ENCODE data around the gene CD38.

Gene CD38

DNA sequence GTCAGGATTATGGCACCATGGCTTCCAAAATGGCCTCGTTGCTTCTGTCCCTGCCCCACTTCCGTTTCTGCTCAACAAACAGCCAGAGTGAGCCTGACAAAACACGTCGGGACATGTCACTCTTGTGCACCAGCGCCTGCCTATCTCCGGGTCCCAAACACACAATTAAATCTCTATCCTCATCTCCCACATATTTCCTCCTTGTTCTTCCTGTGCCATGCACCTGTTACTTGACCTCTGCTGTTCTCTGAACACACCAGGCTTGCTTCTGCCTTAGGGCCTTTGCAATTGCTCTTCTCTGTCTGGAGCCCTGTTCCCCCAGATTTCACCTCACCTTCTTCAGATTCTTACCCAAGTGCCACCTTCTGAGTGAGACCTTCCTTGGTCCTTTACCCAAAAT, 12.7 kb upstream of the CD38 start:
- no peak for DNase-seq

DNA sequence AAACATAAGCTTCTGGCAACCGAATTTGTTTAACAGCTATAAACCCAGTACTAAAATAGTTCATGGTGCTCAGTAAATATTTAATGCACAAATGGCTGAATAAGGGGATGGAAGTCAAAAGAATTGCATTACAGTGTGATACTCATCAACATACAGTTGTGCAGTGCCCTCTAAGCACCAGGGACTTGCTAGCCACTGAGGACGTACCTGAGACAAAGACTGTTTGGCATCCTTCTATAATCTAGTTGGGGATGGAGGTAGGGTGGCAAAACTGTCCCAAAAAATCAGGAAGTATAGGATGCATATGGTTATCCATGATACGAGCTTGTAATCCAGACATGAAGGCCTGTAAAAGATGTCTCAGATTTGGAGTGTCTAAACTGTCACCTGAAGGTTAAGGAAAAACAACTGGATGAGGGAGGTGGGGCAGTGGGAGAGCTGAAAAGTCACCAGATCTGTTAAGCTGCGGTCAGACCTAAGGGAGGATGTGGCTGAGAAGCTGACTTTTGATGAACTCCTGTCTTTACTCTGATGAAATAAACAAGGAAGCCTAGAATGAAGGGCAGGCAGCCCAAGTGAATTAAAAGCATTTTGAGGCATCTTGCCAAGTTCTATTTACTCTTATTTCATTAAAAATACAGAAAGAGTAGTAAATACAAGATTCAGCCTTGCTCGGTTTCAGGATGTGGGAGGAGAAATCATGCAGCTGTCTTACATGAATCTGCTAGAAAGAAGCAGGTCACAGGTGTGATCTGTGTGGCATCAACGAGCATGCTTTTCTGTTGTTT, 12.0 kb upstream of the CD38 start:
- DNase-seq = peak; percentile 45 to 54

DNA sequence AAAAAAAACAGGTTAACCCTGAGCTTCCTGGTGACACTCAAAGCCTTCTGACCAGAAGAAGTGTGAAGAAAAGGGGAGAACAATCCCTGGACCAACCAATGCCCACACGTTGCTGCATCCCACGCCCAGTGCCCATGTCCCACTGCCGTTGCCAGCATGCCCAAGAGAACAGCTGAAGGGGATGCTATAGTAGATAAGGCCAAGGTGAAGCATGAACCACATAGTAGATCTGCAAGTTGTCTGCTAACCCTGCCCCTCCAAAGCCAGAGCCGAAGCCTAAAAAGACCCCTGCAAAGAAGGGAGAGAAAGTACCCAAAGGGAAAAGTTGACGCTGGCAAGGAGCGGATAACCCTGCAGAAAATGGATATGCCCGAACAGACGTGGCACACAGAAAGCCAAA, 11.3 kb upstream of the CD38 start:
- DNase-seq = no peak

DNA sequence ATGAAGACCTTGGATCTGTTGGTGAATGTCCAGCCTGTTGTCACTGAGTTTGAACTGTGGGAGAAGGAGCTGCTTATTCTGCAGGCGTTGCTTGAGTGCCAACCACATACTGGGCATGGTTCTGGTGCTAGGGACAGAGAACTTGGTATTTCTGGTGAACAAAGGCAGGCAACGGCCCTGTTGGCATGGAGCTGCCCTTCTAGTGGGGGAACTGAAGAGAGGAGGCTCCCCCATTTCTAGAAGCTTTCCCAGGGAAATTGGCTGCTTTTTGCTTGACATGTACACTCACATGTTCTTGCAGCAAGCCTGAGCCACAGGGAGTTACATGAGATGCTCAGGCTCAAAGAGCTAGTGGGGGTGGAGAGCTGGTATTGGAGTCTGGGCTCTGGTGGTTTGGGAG, 8.9 kb upstream of the CD38 start:
- DNase-seq = no peak

DNA sequence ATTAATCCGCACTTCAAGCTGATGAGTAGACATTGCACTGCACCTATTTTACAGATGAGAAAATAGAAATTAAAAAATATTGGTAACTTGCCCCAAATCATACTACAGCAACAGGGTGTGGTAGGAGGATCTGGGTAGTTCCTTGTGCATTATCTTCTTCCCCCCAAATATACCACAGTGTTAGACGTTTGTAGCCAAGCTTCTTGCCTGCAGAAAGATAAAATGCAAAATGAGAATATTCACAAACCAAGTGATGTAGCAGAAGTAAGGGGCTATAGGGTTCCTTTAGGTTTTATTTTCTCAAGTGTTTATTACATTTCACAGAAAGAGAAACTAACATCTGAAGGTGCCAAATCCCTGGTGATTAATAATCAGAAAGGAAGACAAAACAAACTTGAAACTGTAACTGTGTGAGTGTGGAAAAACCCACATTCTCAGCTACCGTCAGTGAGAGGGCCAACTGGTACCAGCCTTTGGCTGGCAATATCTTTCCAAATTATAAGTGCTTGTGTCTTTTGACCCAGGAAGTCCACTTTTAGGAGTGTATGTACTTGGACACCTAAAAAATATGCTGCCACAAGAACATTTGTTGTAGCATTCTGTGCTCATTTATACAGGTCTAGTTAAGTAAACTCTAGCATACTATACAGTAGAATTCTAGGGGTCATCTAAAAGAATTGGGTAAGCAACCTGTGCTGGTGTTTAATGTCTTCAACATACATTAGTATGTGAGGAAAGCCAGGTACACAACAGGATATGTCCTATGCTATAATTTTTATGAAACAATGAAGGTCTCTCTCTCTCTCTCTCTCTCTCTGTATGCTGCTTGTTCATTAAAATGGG, 6.7 kb upstream of the CD38 start:
- no peak for DNase-seq

DNA sequence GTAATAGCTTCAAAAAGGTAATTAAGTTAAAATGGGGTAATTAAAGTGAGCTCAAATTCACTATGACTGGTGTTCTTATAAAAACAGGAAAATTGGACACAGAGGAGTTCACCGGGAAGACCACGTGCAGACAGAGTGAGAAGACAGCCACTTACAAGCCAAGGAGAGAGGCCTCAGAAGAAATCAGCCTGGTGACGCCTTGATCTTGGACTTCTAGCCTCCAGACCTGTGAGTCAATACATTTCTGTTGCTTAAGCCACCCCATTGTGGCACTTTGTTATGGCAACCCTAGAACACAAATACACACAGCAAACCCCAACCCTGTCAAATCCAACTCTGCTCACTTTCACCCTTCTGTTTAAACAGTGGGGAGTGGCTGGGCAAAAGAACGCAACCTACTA, 4.1 kb upstream of the CD38 start:
- no peak for DNase-seq

DNA sequence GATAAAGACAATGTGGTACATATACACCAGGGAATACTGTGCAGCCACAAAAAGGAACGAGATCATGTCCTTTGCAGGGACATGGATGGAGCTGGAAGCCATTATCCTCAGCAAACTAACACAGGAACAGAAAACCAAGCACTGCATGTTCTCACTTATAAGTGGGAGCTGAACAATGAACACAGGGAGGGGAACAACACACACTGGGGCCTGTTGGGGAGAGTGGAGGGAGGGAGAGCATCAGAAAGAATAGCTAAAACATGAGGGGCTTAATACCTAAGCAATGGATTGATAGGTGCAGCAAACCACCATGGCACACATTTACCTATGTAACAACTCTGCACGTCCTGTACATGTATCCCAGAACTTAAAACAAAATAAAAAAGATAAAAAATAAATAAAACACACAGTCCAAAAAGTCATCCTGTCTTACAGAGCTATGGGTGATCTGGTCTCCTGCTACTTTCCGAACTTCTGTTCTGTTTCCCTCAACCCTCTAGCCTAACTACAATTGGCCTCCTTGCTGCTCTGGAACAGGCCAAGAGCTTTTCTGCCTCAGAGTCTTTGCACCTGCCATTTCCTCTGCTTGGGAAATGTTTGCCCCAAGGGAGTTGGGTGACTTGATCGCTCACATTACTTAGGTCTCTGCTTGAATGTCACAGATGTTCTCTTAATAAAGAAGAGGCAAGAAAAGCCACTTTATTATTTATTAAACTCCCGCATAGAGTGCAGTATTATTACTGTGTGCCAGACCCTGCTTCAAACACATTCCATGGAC, 1.1 kb upstream of the CD38 start:
- no peak for DNase-seq

DNA sequence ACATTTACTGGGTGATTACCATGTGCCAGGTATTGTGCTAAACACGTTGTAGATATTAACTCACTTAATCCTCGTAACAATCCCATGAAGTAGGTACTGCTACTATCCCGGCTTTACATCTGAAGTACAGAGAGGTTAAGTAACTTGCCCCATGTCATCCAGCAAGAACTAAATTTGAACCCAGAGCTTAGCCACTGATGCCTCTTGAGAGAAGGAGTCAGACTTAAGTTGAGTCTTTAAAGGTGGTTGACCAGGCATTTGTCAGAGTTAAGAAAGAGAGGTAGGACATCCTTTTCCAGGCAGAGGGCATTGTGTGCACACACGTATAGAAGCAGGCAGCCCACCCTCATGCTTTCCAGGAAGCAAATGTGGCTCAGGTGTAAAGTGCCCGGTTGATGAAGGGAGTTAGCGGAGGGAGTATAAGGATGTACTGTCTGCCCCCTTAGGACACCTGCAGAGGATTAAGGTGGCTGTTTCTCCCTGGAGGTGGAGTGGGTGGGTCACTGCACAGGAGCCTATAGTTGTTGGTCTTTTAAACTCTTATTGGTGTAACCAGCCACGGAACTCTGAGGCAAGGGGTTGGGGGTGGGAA, 335 bp upstream of the CD38 start:
- DNase-seq = peak in 1 of 2 experiments; percentile 21

DNA sequence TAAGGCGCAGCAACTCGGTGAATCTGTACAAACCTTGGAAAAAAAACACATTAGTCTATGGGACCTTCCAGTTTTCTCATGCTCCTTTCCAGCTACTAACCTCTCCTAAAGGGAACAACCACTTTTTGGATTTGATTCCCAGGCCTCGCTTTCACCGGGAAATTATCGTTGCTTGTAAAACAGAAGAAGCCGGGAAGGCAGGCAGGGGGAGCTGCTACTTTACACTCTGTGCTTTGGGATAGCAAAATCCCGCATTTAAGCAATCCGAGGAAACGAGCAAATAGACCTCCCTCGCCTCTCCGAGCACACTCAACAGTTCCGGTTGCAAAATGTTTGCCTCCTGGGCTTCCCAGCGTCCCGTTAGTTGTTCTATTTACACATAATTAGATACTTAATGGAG, 1.2 kb downstream of the CD38 start:
- DNase-seq = peak; percentile 52 to 68

DNA sequence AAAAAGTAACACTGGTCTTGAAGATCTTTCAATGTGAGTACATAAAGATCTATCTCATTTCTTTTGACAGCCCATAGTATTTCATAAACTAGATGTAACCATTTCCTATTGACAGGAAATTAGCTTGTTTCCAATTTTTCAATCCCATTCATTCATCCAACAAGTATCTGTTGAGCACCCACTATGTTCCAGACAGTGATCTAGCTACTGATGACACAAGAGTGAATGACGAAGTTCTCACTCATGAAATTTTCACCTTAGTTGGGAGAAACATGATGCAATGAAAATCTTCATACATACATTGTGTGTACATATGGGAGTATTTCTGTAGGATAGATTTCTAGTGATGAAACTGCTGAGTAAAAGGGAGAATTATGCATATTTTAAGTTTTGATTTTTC, 1.7 kb downstream of the CD38 start:
- no peak for DNase-seq

DNA sequence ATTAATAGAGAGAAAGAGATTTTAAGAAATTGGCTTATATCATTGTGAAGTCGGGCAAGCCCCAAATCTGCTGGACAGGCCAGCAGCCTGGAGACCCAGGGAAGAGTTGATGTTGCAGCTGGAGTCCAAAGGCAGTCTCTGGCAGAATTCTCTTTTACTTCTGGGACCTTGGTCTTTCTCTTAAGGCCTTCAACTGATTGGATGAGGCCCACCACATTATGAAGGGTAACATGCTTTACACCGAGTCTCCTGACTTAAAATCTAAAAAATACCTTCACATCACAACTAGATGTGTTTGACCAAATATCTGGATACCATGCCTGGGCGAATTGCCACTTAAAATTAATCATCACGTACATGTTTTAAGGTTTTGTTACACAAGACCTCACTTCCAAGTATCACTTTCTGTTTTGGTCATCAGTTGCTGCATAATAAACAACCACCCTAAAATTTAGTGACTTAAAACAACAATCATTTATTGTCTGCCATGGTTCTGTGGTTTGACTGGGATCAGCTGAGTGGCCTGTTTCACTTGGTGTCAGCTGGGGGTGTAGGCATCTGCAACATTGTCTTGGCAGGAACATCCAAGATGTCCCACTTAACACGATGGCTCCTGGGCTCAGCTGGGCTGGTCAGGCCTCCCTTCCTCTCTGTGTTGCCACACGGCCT, 3.4 kb downstream of the CD38 start:
- no peak for DNase-seq

DNA sequence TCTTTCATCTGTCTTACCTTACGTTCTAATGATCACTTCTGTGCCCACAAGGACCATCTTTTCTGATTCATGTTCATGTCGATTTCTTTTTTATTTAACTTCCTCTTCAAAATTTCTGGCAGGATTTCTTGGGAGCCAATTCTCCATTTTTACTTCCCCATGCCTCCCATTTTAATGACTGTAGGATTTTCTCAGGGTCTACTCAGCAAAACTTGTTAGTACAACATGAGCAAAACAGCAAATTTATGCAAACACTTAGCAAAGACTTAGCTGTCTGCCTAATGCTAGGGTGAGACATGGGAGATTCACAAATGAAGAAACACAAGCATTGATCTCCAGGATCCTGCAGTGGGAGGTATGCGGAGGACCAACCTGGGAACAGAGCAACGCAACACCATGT, 5.5 kb downstream of the CD38 start:
- DNase-seq = no peak

DNA sequence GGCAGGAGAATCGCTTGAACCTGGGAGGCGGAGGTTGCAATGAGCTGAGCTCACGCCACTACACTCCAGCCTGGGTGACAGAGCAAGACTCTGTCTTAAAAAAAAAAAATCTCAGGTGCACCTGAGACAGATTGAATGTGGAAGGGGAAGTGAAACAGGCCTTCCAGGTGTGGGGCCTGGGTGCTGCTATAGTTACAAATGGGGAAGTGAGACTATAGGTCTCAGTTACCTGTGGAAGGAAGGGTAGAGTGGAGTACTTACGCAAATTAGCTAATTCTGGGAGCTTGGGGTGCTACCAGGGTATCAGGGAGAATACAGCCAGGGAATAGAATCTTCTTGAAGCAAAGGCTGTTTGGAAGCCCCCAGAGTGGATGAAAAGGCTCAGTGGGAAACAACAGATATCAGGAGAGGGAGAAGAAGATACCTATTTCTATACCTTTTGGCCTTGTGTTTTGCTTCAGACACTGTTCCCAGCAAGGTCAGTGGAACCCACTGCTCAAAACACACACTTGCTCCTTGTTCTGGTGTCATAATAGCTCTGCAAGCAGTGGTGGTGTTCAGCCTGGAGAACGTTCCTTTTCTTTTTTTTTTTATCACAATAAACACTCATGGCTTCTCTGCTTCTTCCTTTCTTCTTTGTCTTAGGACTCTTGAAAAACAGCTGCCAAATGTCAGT, 7.0 kb downstream of the CD38 start:
- no peak for DNase-seq

DNA sequence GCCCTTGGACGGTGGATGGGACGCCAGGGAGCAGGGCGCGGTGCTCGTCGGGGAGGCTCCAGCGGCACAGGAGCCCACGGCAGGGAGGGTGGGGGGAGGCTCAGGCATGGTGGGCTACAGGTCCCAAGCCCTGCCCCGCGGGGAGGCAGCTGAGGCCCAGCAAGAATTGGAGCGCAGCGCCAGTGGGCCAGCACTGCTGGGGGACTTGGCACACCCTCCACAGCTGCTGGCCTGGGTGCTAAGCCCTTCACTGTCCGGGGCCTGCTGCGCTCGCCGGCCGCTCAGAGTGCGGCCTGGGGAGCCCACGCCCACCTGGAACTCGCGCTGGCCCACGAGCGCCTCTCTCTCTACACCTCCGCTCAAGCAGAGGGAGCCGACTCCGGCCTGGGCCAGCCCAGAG, 8.6 kb downstream of the CD38 start:
- DNase-seq = no peak

DNA sequence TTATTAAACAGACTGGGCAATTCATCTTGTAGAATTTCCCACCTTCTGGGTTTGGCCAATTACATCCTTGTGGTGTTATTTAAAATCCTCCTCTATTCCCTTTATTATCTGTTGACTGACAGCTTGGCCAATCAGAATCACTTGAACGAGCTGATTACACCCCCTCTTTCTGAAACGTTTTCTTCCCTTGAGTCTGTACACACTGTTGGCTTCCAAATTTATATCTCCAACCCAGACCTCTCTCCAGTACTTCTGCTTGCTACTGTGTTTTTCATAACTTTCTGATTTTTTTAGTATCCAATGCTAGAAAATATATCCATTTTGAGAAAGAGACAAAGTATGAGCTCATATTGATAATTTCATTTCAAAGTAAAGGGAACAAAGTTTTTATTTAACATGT, 14.8 kb downstream of the CD38 start:
- no peak for DNase-seq

DNA sequence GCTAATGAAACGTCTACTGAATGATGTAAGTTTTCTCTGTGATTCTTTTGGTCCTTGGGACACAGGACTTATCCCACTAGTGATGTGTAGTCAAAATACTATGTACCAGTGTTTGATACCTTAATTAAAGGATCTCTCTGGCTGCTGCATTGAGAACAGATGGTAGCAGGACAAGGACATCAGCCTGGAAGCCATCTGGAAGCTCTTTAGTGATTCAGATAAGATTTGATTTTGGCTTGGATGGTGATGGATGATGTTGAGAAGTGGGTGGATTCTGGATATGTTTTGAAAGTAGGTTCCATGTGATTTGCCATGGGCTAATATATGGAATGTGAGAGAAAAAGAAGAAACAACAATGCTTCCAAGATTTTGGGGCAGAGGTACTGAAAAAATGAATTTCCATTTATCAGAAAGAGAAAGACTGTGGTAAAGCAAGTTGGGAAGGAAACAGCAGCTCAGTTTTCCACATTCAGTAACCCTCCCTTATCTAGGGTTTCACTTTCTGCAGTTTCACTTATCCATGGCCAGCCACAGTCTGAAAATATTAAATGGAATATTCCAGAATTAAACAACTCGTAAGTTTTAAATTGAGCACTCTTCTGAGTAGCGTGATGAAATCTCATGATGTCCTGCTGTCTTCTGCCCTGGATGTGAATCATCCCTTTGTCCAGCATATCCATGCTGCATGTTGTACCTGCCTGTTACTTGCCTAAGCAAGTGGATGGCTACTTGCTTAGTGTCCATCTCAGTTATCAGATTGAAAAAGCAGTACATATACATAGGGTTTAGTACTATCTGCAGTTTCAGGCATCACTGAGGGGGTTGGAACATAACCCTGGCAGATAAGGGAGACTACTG, 15.6 kb downstream of the CD38 start:
- no peak for DNase-seq

DNA sequence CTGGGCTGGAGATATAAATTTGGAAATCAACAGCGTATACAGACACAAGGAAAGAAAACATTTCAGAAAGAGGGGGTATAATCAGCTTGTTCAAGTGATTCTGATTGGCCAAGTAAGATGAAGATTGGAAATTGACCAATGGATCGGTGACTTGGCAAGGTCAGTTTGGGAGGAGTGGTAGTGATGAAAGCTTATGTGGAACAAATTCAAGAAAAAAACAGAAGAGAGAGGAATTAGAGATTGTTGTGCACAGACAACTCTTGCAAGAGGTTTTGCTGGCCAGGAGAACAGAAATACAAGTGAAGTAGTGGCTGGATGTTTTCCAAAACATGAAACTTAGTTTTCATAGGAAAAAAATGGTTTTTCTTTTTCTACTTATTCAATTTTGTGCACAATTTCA, 16.3 kb downstream of the CD38 start:
- DNase-seq = no peak

DNA sequence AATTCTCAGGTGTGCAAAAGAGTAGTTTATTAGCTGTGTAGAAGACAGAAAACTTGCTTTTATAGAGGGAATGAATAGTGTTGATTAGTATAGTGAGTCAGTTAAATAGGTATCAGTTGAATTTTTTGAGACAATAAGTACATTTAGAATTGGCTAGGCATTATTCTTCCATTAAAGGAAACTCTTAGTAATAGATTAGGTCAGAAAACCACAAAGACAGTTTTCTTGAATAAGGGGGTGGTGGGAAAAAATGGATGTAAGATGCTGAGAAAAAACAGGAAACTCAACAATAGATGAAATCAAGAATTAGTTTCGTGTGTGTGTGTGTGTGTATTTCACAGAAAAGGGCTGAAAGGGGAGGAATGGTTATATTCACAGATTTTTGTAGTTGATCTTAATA, 16.8 kb downstream of the CD38 start:
- no peak for DNase-seq

DNA sequence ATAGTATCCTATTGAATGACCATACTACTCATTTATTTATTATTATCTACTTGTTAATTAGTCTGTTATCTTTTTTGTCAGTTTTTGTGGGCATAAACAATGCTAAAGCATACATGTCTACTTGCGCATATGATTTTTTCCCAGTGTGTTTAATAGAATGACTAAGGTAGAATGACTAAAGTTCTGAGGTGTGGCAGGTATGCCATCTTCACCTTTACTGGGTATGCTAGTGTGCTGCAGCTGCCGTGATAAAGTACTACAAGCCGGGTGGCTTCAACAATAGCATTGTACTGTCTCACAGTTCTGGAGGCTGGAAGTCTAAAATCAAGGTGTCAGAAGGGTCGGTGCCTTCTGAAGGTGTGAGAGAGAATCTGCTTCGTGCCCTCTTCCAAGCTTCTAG, 19.2 kb downstream of the CD38 start:
- no peak for DNase-seq

DNA sequence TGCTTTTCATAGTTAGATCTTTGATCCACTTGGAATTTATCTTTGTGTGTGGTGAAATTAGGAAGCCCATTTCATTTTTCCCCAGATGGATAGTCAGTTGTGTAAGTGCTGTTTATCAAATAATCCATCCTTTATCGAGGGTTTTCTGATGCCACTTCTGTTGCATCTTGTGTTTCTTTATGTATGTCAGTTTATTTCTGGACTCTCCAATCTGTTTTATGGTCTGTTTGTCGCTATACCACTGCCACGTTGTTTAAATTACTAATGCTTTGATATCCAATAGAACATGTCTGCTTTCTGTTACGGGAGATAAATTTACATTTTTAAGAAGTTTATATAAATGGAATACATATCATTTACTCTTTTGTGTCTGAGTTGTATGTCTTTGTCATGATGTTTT, 21.0 kb downstream of the CD38 start:
- no peak for DNase-seq

DNA sequence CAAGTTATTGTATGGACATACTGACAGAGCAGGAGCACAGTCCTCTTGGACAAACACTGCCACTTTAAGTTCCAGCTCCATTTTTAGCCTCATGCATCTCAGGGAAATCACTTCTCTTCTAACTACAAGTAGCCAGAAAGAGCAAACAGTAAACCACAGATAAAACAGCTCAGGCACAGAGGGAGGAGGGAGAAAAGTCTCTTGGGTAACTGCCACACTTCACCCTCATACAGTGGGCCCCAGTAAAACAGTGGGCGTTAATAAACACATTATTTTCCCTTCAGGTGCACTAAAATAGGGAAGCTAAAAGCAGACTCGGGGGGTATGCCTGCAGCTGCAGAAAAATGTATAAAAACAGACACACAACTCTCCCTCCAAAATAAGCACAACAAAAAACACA, 21.6 kb downstream of the CD38 start:
- DNase-seq = no peak
